Testis (tissue), 3 donors: ENCODE results near the gene GPD2. TPM values are rescaled to one million over a fixed set of nuclear protein-coding genes. Genes with fewer than 3 reads are reported as not detected.

Experiments used
- DNase-seq: peaks from one replicate; pipeline ENCODE4 v3.0.0-alpha.2; 2019
- H3K27ac ChIP-seq, 2 donors: fragments of 200-600 bp; sonication (generic); one replicate each; pipeline ENCODE4 v1.5.1; 2019
- H3K27me3 ChIP-seq: fragments of 200-600 bp; sonication (generic); one replicate; pipeline ENCODE4 v1.5.1; 2019
- H3K36me3 ChIP-seq: fragments of 200-600 bp; sonication (generic); one replicate; pipeline ENCODE4 v1.5.1; 2017; ENCODE audit warnings: low read depth; ENCODE audit errors: missing control alignments
- H3K4me1 ChIP-seq: fragments of 200-600 bp; sonication (generic); one replicate; pipeline ENCODE4 v1.5.1; 2019
- H3K4me3 ChIP-seq, 2 donors: fragments of 200-600 bp; sonication (generic); one replicate each; pipeline ENCODE4 v1.5.1; 2017 to 2019
- H3K9me3 ChIP-seq: fragments of 200-600 bp; sonication (generic); one replicate; pipeline ENCODE4 v1.5.1; 2017
- POLR2A ChIP-seq: fragments of 450-650 bp; IDR thresholded peaks from one replicate; pipeline ENCODE4 v1.6.1; 2017; ENCODE audit warnings: antibody characterized with exemption, mild to moderate bottlenecking, moderate library complexity
- WGBS, 2 donors: methylation state at CpG; one replicate each; pipeline ENCODE4 v1.1.5; 2018; 5-methylcytosine and 5-hydroxymethylcytosine counted together
- intact Hi-C: fragments of 100-400 bp; cut with DNase I; formaldehyde crosslinking; loops from one replicate; pipeline ENCODE4 v1.15.1; 2023; ENCODE audit warnings: low total_unique reads
- polyA plus RNA-seq: library from polyadenylated mRNA; stranded (reverse); fragments of 350-450 nt; fragmentation: Illumina TruSeq; extraction: RNeasy Lipid Tissue Mini Kit (QIAGEN cat#74804); gene quantifications from one replicate; pipeline ENCODE4 v1.2.3, GENCODE V29; 2014; ENCODE audit warnings: low read depth, low replicate concordance; ENCODE audit not compliant: insufficient read depth
- total RNA-seq, 2 donors: library from RNA; depleted of rRNA; stranded (reverse); fragments of >200 nt; gene quantifications; one replicate each; pipeline ENCODE4 v1.2.3, GENCODE V29; 2016
- TF ChIP-seq, protein P1 (sequence below), 3 experiments: fragments of 450-650 bp in 2 of 3; fragments of 200-600 bp in 1 of 3; sonication (generic) in 1 of 3; IDR thresholded peaks; one replicate each; pipeline ENCODE4 v1.5.1; 2016 to 2019; ENCODE audit warnings: antibody characterized with exemption in 3 of 3, mild to moderate bottlenecking in 2 of 3, moderate library complexity in 1 of 3

Gene GPD2
- total and polyA plus RNA-seq, 3 donors from 2014 or later: 24.2 to 33.4 (median 25.8) TPM

DNA sequence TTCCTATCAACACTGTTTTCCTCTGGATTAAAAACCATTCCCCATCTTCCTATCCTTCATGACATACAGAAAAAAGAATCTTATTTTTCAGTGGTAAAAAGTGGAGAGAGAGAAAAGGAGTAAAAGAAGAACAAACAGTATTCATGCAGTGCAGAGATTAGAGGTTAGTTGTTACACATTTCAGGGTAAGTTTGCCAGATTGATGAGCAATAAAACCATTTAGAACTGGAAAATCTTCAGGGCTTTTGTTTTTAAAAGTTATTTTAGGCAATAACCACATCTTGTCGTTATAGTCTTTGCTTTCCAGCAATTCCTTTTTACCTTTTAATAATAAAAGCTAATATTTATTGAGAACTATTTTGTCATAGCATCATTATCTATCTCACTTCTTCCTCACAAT, 104.5 kb downstream of the GPD2 start:
- Histone ChIP-seq H3K4me1 (no peaks in the 10 kb centered on the region), H3K27ac (peak overlapping the region in 1 of 2 donors; percentile 27)

DNA sequence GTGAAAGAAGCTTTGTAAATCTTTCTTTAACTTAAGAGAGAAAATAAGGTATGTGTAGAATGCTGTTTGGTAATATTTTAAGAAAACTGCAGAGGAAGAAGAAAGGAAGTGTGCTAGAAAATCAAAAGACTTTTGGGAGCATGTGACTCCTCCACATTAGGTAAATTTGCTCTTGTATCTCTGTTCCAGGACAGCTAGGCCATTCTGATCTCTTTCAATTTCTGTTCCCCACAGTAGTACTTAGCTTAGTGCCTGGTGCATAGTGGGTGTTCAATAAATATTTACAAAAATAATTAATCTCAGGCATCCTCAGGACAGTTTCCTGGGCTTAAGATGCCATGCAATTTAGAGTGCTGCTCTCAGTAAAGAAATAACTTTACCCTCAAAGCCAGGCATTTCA, 105.0 kb downstream of the GPD2 start:
- Histone ChIP-seq H3K27me3 (no peaks in the 10 kb centered on the region), H3K36me3 (no peaks in the 10 kb centered on the region), H3K4me3 (no peak overlapping the region), H3K9me3 (no peaks in the 10 kb centered on the region), H3K4me1 (no peaks in the 10 kb centered on the region), H3K27ac (no peak overlapping the region)
- TF ChIP-seq, protein P1, sequence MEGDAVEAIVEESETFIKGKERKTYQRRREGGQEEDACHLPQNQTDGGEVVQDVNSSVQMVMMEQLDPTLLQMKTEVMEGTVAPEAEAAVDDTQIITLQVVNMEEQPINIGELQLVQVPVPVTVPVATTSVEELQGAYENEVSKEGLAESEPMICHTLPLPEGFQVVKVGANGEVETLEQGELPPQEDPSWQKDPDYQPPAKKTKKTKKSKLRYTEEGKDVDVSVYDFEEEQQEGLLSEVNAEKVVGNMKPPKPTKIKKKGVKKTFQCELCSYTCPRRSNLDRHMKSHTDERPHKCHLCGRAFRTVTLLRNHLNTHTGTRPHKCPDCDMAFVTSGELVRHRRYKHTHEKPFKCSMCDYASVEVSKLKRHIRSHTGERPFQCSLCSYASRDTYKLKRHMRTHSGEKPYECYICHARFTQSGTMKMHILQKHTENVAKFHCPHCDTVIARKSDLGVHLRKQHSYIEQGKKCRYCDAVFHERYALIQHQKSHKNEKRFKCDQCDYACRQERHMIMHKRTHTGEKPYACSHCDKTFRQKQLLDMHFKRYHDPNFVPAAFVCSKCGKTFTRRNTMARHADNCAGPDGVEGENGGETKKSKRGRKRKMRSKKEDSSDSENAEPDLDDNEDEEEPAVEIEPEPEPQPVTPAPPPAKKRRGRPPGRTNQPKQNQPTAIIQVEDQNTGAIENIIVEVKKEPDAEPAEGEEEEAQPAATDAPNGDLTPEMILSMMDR (IDR thresholded peaks at IDR 0.05): no peak
- no peak for TF ChIP-seq POLR2A
- DNase-seq: no peak
- intact Hi-C loops: no loop called here

More for the DNA sequence above, 104.5 kb downstream of the GPD2 start:
- TF ChIP-seq, protein P1 (IDR thresholded peaks at IDR 0.05): no peak
- no peak for TF ChIP-seq POLR2A
- DNase-seq: no peak
- no peaks in the 10 kb centered on the region for H3K9me3 ChIP-seq
- WGBS, 2 donors: 25 to 32% methylated on average over 1 of the region's 1 CpG
- intact Hi-C loops: no loop called here
- H3K36me3 ChIP-seq: no peaks in the 10 kb centered on the region
- H3K27me3 ChIP-seq: no peaks in the 10 kb centered on the region
- H3K4me3 ChIP-seq: no peak overlapping the region

DNA sequence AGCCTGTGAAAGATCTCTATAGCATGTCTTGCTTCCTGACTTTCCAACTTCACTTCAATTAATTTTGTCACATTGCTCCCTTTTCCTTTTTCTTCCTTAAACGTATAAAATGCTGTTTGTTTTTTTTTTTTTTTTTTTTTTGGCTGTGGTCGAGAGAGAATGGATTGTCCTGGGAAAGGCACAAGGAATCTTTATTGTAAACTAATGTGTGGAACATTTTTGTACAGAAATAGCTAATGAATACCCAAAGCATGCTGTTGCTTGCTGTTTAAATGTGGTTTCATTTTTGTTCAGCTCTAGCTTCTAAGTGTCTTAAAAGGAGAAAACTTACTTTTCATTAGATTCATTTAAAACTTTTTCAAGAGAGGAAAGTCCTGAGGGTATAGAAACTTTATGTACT, 105.5 kb downstream of the GPD2 start:
- Histone ChIP-seq H3K4me3 (no peak overlapping the region), H3K4me1 (no peaks in the 10 kb centered on the region), H3K27ac (no peak overlapping the region), H3K27me3 (no peaks in the 10 kb centered on the region), H3K36me3 (no peaks in the 10 kb centered on the region), H3K9me3 (no peaks in the 10 kb centered on the region)
- intact Hi-C loops: no loop called here
- 37 to 62% methylated on average over 2 of the region's 2 CpGs for WGBS, 2 donors
- no peak for DNase-seq
- TF ChIP-seq POLR2A: no peak
- TF ChIP-seq, protein P1 (IDR thresholded peaks at IDR 0.05): no peak

DNA sequence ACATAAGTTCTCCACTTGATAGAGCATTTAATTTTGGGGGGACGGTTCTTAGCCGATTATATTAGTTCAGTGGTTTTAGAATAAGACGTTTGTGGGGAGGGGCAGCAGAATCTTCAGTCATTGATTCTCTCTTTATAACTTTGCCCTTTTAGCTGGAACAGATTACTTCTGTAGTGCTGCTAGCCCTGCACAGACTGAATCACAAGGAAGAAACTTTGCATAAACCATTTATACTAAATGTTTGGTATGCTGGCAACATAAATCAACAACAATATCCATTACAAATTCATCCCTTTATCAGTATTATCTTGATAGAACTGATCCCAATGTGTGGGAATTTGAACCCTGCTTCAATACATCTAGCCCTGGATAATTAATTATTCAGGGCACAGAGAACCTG, 112.2 kb downstream of the GPD2 start:
- intact Hi-C loops: no loop called here
- Histone ChIP-seq H3K27me3 (no peaks in the 10 kb centered on the region), H3K9me3 (no peaks in the 10 kb centered on the region), H3K4me1 (no peaks in the 10 kb centered on the region), H3K27ac (no peak overlapping the region), H3K36me3 (no peaks in the 10 kb centered on the region), H3K4me3 (no peak overlapping the region)
- no peak for DNase-seq
- no peak for TF ChIP-seq POLR2A
- TF ChIP-seq, protein P1 (IDR thresholded peaks at IDR 0.05): no peak
- 69 to 92% methylated on average over 3 of the region's 3 CpGs for WGBS, 2 donors

DNA sequence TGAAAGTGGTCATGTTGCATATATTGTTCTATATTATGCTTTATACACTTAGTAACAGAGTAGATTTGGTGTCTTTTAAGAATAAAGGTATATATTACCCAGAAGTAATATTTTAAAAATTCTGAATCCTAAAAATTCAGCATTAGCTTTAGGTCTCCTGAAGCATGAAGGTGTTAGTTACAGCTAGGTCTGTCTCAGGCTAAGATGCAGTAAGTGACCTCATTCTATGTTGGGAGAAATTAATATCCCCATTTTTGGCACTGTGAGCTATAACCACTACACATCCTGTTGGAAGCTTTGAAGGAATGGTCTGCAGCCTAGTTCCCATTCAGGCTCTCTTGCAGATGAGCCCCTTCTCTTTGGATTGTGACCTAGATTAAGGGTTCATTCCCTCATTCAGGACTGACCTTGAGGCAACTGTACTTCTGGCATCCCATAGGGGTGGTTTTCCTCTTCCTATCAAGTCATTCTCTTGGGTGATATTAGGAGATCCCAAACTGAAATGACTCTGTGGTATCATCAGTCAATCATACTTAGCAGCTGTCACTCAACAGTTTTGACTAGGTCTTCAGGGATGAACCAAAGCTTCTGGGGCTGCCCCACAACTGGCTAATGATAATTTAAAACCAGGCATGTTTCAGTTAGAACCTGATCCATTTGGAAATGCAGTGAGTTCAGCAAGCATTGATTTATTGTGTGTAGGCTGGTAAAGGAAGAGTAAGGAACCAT, 117.7 kb downstream of the GPD2 start:
- no peak overlapping the region for H3K4me3 ChIP-seq

More for the DNA sequence above, 117.7 kb downstream of the GPD2 start:
- intact Hi-C loops: no loop called here
- no peak for DNase-seq
- H3K27me3 ChIP-seq: no peaks in the 10 kb centered on the region
- no peaks in the 10 kb centered on the region for H3K36me3 ChIP-seq
- H3K4me1 ChIP-seq: no peaks in the 10 kb centered on the region
- TF ChIP-seq, protein P1 (IDR thresholded peaks at IDR 0.05): no peak
- TF ChIP-seq POLR2A: no peak
- H3K27ac ChIP-seq: no peak overlapping the region
- H3K9me3 ChIP-seq: no peaks in the 10 kb centered on the region
